IPS-15b (cell line): ENCODE results near the gene HAUS2.
A peak's percentile ranks its signal among the peaks of the same experiment; 100 is the strongest.

ENCODE experiments used
- H3K27me3 ChIP-seq: one replicate; pipeline ENCODE4 v1.6.1; 2013; ENCODE audit warnings: low read length; ENCODE audit not compliant: control insufficient read depth, insufficient read depth
- H3K36me3 ChIP-seq: one replicate; pipeline ENCODE4 v1.6.1; 2013; ENCODE audit warnings: low read length; ENCODE audit not compliant: control insufficient read depth, insufficient read depth
- H3K4me1 ChIP-seq: one replicate; pipeline ENCODE4 v1.6.1; 2013; ENCODE audit warnings: mild to moderate bottlenecking, low read length; ENCODE audit not compliant: control insufficient read depth, insufficient read depth
- H3K4me3 ChIP-seq: one replicate; pipeline ENCODE4 v1.5.1; 2013; ENCODE audit warnings: low read depth, low read length
- H3K9ac ChIP-seq: one replicate; pipeline ENCODE4 v1.6.1; 2013; ENCODE audit warnings: low read depth, mild to moderate bottlenecking, low read length
- H3K9me3 ChIP-seq: one replicate; pipeline ENCODE4 v1.6.1; 2013; ENCODE audit warnings: mild to moderate bottlenecking, low read length; ENCODE audit not compliant: control insufficient read depth, insufficient read depth

Gene HAUS2

GRCh38 chr15:42548249-42549031 is at the start of gene HAUS2, which contains the start of gene LRRC57:
HAUS2 (plus strand) TSS chr15:42548838; CDS start chr15:42548873, 35 bp downstream.
LRRC57 (minus strand) TSS chr15:42548793; CDS start chr15:42548434, 359 bp downstream.
- Histone ChIP-seq H3K27me3 (no peaks in the 10 kb centered on the region), H3K4me1 (no peaks in the 10 kb centered on the region), H3K9ac (peak within 1 kb of the TSS; percentile 98), H3K36me3 (no peaks in the 10 kb centered on the region), H3K4me3 (peak within 1 kb of the TSS; percentile 100), H3K9me3 (no peaks in the 10 kb centered on the region)

GRCh38 chr15:42499858-42500609 is 48.6 kb upstream of the HAUS2 start:
- H3K4me3 ChIP-seq: no peak overlapping the region
- H3K4me1 ChIP-seq: peaks cover 5% of the 10 kb centered on the region
- H3K36me3 ChIP-seq: no peaks in the 10 kb centered on the region
- no peaks in the 10 kb centered on the region for H3K9me3 ChIP-seq
- no peak overlapping the region for H3K9ac ChIP-seq
- no peaks in the 10 kb centered on the region for H3K27me3 ChIP-seq

GRCh38 chr15:42502477-42502876 is 46.2 kb upstream of the HAUS2 start:
- no peak overlapping the region for H3K4me3 ChIP-seq
- H3K27me3 ChIP-seq: no peaks in the 10 kb centered on the region
- H3K4me1 ChIP-seq: peaks cover 5% of the 10 kb centered on the region
- H3K9ac ChIP-seq: no peak overlapping the region
- H3K9me3 ChIP-seq: no peaks in the 10 kb centered on the region
- no peaks in the 10 kb centered on the region for H3K36me3 ChIP-seq

GRCh38 chr15:42503825-42504224 is 44.8 kb upstream of the HAUS2 start:
- no peaks in the 10 kb centered on the region for H3K27me3 ChIP-seq
- no peaks in the 10 kb centered on the region for H3K9me3 ChIP-seq
- H3K4me1 ChIP-seq: no peaks in the 10 kb centered on the region
- no peaks in the 10 kb centered on the region for H3K36me3 ChIP-seq
- no peak overlapping the region for H3K4me3 ChIP-seq
- no peak overlapping the region for H3K9ac ChIP-seq

- Histone ChIP-seq H3K4me3 (no peak overlapping the region), H3K27me3 (no peaks in the 10 kb centered on the region), H3K9me3 (no peaks in the 10 kb centered on the region), H3K4me1 (no peaks in the 10 kb centered on the region), H3K9ac (no peak overlapping the region), H3K36me3 (no peaks in the 10 kb centered on the region)
These were observed 44.0 kb upstream of the HAUS2 start for GRCh38 chr15:42504631-42505030.

GRCh38 chr15:42507514-42507913 is 41.1 kb upstream of the HAUS2 start:
- Histone ChIP-seq H3K4me3 (no peak overlapping the region), H3K9me3 (no peaks in the 10 kb centered on the region), H3K27me3 (no peaks in the 10 kb centered on the region), H3K36me3 (no peaks in the 10 kb centered on the region), H3K9ac (no peak overlapping the region), H3K4me1 (no peaks in the 10 kb centered on the region)

GRCh38 chr15:42508263-42508690 is 40.4 kb upstream of the HAUS2 start:
- H3K4me1 ChIP-seq: no peaks in the 10 kb centered on the region
- H3K9ac ChIP-seq: no peak overlapping the region
- H3K27me3 ChIP-seq: no peaks in the 10 kb centered on the region
- no peaks in the 10 kb centered on the region for H3K9me3 ChIP-seq
- H3K36me3 ChIP-seq: no peaks in the 10 kb centered on the region
- no peak overlapping the region for H3K4me3 ChIP-seq

- no peaks in the 10 kb centered on the region for H3K4me1 ChIP-seq
- no peaks in the 10 kb centered on the region for H3K36me3 ChIP-seq
- H3K4me3 ChIP-seq: no peak overlapping the region
- H3K9me3 ChIP-seq: no peaks in the 10 kb centered on the region
- H3K9ac ChIP-seq: no peak overlapping the region
- no peaks in the 10 kb centered on the region for H3K27me3 ChIP-seq
These were observed 38.2 kb upstream of the HAUS2 start for GRCh38 chr15:42510258-42511006.

- Histone ChIP-seq H3K27me3 (no peaks in the 10 kb centered on the region), H3K4me3 (no peak overlapping the region), H3K4me1 (no peaks in the 10 kb centered on the region), H3K9ac (no peak overlapping the region), H3K36me3 (no peaks in the 10 kb centered on the region), H3K9me3 (no peaks in the 10 kb centered on the region)
These were observed 37.6 kb upstream of the HAUS2 start for GRCh38 chr15:42511007-42511391.

- Histone ChIP-seq H3K4me1 (no peaks in the 10 kb centered on the region), H3K9ac (no peak overlapping the region), H3K9me3 (no peaks in the 10 kb centered on the region), H3K4me3 (no peak overlapping the region), H3K36me3 (peaks cover 3% of the 10 kb centered on the region), H3K27me3 (no peaks in the 10 kb centered on the region)
These were observed 25.3 kb upstream of the HAUS2 start for GRCh38 chr15:42523331-42523730.

- Histone ChIP-seq H3K9ac (no peak overlapping the region), H3K4me3 (no peak overlapping the region), H3K9me3 (no peaks in the 10 kb centered on the region), H3K36me3 (peaks cover 10% of the 10 kb centered on the region), H3K27me3 (no peaks in the 10 kb centered on the region), H3K4me1 (no peaks in the 10 kb centered on the region)
These were observed 19.7 kb upstream of the HAUS2 start for GRCh38 chr15:42528970-42529369.
